NCI-H526 (cell line): ENCODE results near the gene PHF23.

Experiments
- DNase-seq, 2 experiments: peaks; one replicate each; lab custom pipeline; 2025; lab: John Stamatoyannopoulos, UW

PHF23 gene

GRCh38 chr17:7203391-7203790, 35.9 kb downstream of the PHF23 start:
- DNase-seq = no peak

- no peak for DNase-seq
Measured at GRCh38 chr17:7196651-7197401, 42.4 kb downstream of the PHF23 start.

DNA sequence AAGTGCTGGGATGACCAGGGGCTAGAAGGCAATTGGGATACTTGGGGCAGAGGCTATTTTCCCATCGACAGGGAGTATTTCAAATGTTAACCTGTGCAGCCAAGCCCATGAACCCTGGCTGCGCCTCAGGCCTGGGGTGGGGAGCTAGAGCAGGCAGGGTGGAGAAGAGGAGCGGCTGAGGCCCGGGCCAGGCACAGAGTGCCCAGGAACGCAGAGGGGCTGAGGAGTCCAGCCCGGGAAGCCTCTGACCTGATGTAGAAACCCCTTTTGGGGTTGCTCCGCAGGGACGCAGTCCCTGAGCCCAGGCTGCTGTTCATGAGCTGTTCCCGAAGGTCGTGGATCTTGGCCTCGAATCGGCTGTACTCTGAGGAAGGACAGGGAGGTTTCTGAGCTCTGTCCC, 43.3 kb downstream of the PHF23 start:
- DNase-seq = no peak

DNA sequence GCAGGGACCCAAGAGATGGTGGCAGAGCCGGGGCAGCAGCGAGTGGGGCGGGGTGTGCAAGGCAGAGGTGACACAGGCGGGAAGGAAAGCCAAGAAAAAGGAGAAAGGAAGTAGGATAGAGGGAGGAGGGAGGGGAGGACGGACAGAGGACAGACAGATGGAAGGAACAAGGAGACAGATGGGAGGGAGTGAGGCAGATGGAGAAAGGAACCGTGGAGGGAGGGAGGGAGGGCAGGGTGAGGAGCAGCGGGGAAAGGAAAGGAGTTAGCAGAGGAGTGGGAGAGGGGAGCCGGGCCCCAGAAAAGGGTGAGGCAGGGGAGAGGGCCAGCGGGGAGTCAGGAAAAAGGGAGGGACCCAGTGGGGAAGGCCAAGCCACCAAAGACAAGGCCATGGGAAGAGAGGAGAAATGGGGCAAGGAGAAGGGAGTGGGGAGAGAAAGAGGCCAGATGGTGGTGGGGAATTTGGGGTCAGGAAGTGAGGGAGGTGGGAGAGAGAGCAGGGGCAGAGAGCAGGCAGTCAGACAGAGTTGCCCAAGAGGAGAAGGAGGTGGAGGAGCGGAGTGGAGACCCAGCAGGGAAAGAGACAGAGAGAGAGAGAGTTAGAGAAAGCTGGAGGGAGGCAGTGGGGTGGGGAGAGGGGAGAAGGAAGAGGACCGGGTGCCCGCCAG, 46.9 kb downstream of the PHF23 start:
- DNase-seq = no peak

DNA sequence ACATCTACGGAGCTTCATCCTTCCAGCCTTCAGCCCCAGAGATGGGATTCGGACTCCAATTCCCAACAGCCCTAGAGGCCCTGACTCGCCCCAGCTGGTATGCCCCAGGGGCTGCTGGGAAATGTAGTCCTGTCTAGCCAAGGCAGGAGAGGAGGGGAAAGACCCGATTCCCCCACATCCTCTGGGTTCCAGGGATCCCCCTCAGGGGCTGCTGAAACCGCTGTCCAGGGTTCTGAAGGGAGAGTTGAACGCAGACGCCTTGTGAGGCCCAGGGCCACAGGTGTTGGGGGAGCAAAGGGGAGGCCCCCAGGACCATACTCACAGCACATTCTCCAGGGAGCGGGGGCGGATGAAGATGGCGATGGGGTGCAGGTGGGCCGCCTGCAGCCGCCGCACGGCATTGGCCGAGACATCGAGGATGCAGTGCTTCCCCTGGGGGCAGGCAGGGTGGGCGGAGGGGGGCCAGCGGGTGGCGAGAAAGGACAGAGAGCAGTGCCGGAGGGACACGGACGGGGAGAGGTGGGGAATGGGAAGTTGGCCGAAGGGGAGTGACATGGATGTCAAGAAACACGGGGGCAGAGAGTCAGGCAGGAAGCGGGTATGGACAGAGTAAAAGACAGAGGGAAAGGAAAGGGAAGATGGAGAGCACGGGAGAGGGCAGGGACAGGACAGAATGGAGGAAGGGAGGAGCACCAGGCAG, 47.5 kb downstream of the PHF23 start:
- peak in 1 of 2 experiments; percentile 54 for DNase-seq

GRCh38 chr17:7191069-7191468, 48.2 kb downstream of the PHF23 start:
- no peak for DNase-seq

GRCh38 chr17:7190276-7190917, 48.9 kb downstream of the PHF23 start:
- DNase-seq = no peak

- peak in 1 of 2 experiments; percentile 13 for DNase-seq
Measured at GRCh38 chr17:7186241-7186640, 53.0 kb downstream of the PHF23 start.
